Stimulated activated CD8-positive, alpha-beta memory T cell treated with anti-CD3 and anti-CD28 coated beads, Interleukin-4, amount 100 ng/mL, for 24 hours (primary cell): Measurements from ENCODE around the gene KBTBD2.
A peak's percentile ranks its signal among the peaks of the same experiment; 100 is the strongest.
"Not testable (repeated sequence)": the region's sequence is repeated elsewhere in the genome, so short reads cannot be mapped to it uniquely, and the experiment has no call there.

Experiments
- DNase-seq: peaks from one replicate; pipeline ENCODE4 v3.0.0-alpha.2; 2020; ENCODE audit warnings: low read depth

The KBTBD2 gene

GRCh38 chr7:32893207-32893524 is 1.6 kb upstream of the KBTBD2 start:
- no peak for DNase-seq

GRCh38 chr7:32892521-32893206 is 1.1 kb upstream of the KBTBD2 start:
- DNase-seq: peak; percentile 7

- DNase-seq: peak; percentile 99
Observed at GRCh38 chr7:32891800-32892520, 400 bp upstream of the KBTBD2 start.

- DNase-seq: no peak
Observed at GRCh38 chr7:32890793-32891042, 842 bp downstream of the KBTBD2 start.

- peak; percentile 6 for DNase-seq
Observed at GRCh38 chr7:32890010-32890792, 1.4 kb downstream of the KBTBD2 start.

- no peak for DNase-seq
Observed at GRCh38 chr7:32888505-32888904, 3.1 kb downstream of the KBTBD2 start.

- DNase-seq: no peak
Observed at GRCh38 chr7:32887395-32887794, 4.2 kb downstream of the KBTBD2 start.

- no peak for DNase-seq
Observed at GRCh38 chr7:32881074-32881982, 10.2 kb downstream of the KBTBD2 start.

GRCh38 chr7:32879460-32879859 is 12.1 kb downstream of the KBTBD2 start:
- DNase-seq: no peak

GRCh38 chr7:32878023-32878422 is 13.5 kb downstream of the KBTBD2 start:
- not testable (repeated sequence) for DNase-seq

GRCh38 chr7:32872421-32872820 is 19.1 kb downstream of the KBTBD2 start:
- no peak for DNase-seq

- no peak for DNase-seq
Observed at GRCh38 chr7:32871624-32872371, 19.8 kb downstream of the KBTBD2 start.

GRCh38 chr7:32870298-32870697 is 21.3 kb downstream of the KBTBD2 start:
- DNase-seq: no peak

- DNase-seq: no peak
Observed at GRCh38 chr7:32869716-32870115, 21.8 kb downstream of the KBTBD2 start.

- no peak for DNase-seq
Observed at GRCh38 chr7:32868116-32868515, 23.4 kb downstream of the KBTBD2 start.

- DNase-seq: no peak
Observed at GRCh38 chr7:32865448-32866030, 26.0 kb downstream of the KBTBD2 start.

- DNase-seq: not testable (repeated sequence)
Observed at GRCh38 chr7:32863872-32864271, 27.7 kb downstream of the KBTBD2 start.

GRCh38 chr7:32860090-32860489 is 31.5 kb downstream of the KBTBD2 start:
- no peak for DNase-seq

- no peak for DNase-seq
Observed at GRCh38 chr7:32858648-32859047, 32.9 kb downstream of the KBTBD2 start.

- not testable (repeated sequence) for DNase-seq
Observed at GRCh38 chr7:32857063-32857462, 34.5 kb downstream of the KBTBD2 start.
